Spleen (tissue), 11 donors: ENCODE data around the gene SORBS1. TPM values are rescaled to one million over a fixed set of nuclear protein-coding genes. Genes with fewer than 3 reads are reported as not detected.

Experiments used
- DNase-seq: peaks from one replicate; pipeline ENCODE4 v3.0.0-alpha.2; 2020
- H3K27ac ChIP-seq, 8 donors: fragments of 200-600 bp; sonication (generic) in 7 of 8; 1 replicate in 4 of 8; 2 replicates in 4 of 8; pipeline versions ENCODE4 v1.5.0 to v1.8.0; 2016 to 2021; ENCODE audit warnings: inconsistent platforms in 4 of 8, mild to moderate bottlenecking in 4 of 8, moderate library complexity in 1 of 8
- H3K27me3 ChIP-seq, 7 donors: fragments of 200-600 bp; sonication (generic) in 6 of 7; replicated peaks in 1 of 7; 1 replicate in 4 of 7; 2 replicates in 3 of 7; pipeline versions ENCODE4 v1.5.0 to v1.8.0; 2016 to 2021; ENCODE audit warnings: inconsistent platforms in 3 of 7, mild to moderate bottlenecking in 1 of 7
- H3K36me3 ChIP-seq, 6 donors: fragments of 200-600 bp; sonication (generic) in 5 of 6; 1 replicate in 4 of 6; 2 replicates in 2 of 6; pipeline versions ENCODE4 v1.5.0 to v1.8.0; 2016 to 2021; ENCODE audit warnings: inconsistent platforms in 2 of 6
- H3K4me1 ChIP-seq, 6 donors: fragments of 200-600 bp; sonication (generic) in 5 of 6; 1 replicate in 3 of 6; 2 replicates in 3 of 6; pipeline versions ENCODE4 v1.5.0 to v1.8.0; 2016 to 2021; ENCODE audit warnings: inconsistent platforms in 3 of 6
- H3K4me3 ChIP-seq, 8 donors: fragments of 200-600 bp; sonication (generic) in 7 of 8; 1 replicate in 4 of 8; 2 replicates in 4 of 8; pipeline versions ENCODE4 v1.5.0 to v1.8.0; 2016 to 2021; ENCODE audit warnings: inconsistent platforms in 4 of 8, mild to moderate bottlenecking in 4 of 8, moderate library complexity in 2 of 8
- H3K9me3 ChIP-seq, 8 donors: fragments of 200-600 bp; sonication (generic) in 7 of 8; 1 replicate in 4 of 8; 2 replicates in 4 of 8; pipeline versions ENCODE4 v1.5.0 to v1.8.0; 2016 to 2021; ENCODE audit warnings: inconsistent platforms in 4 of 8
- CTCF ChIP-seq, 11 experiments: fragments of 200-600 bp in 7 of 11; fragments of 450-650 bp in 4 of 11; sonication (generic) in 4 of 11; IDR thresholded peaks in 8 of 11; conservative IDR thresholded peaks in 3 of 11; 1 replicate in 7 of 11; 2 replicates in 4 of 11; pipeline versions ENCODE4 v1.4.0 to v1.8.0; 2016 to 2021; ENCODE audit warnings: antibody characterized with exemption in 11 of 11, inconsistent platforms in 4 of 11, mild to moderate bottlenecking in 1 of 11
- POLR2A ChIP-seq, 3 donors: fragments of 450-650 bp; IDR thresholded peaks; one replicate each; pipeline ENCODE4 v1.5.1; 2017; ENCODE audit warnings: antibody characterized with exemption in 3 of 3, mild to moderate bottlenecking in 1 of 3
- POLR2AphosphoS5 ChIP-seq, 3 donors: sonication (generic); formaldehyde crosslinking; IDR thresholded peaks; one replicate each; pipeline ENCODE4 v1.5.1; 2017; ENCODE audit warnings: antibody characterized with exemption in 3 of 3
- WGBS, 5 donors: extraction: QIAGEN DNeasy Blood & Tissue Kit in 3 of 5; methylation state at CpG; one replicate each; pipeline versions ENCODE4 v1.1.5 to v1.1.7; 2013 to 2018; 5-methylcytosine and 5-hydroxymethylcytosine counted together
- intact Hi-C: fragments of 100-400 bp; cut with DNase I; formaldehyde crosslinking; loops from one replicate; pipeline ENCODE4 v1.15.0; 2023; ENCODE audit warnings: low total_unique reads
- polyA plus RNA-seq, 3 donors: library from polyadenylated mRNA; stranded (reverse); fragments of 200-250 nt; gene quantifications; one replicate each; pipeline ENCODE4 v1.2.1, GENCODE V29; 2013
- total RNA-seq, 7 donors: library from RNA; depleted of rRNA in 3 of 7; stranded (reverse); fragments of >200 nt in 3 of 7; fragmentation: NEBNext Ultra II Directional in 4 of 7; extraction: Animal tissue kit (Norgen Biotek cat#: 25700) in 4 of 7; gene quantifications; one replicate each; pipeline versions ENCODE4 v1.1.0 to v1.2.1, GENCODE V29; 2016 to 2021
- donor health status: healthy with polysubstance abuse.
- donor health status: DM: no; HTN: no; CAD: no; lungs with moderate emphysema.
- donor health status: DM: no; HTN: no; CAD: no.
- donor health status: Bipolar disorder and iron deficiency.
- donor health status: healthy.
- donor health status: DM: no; HTN: no; CAD: no.
- donor health status: DM: yes; HTN: yes; CAD: no.

SORBS1 gene
- total and polyA plus RNA-seq, 10 donors: 2.8 to 30.8 (median 18.1) TPM

GRCh38 chr10:95493862-95494261, 67.3 kb downstream of the SORBS1 start:
- Histone ChIP-seq H3K27me3 (no peaks in the 10 kb centered on the region), H3K9me3 (no peaks in the 10 kb centered on the region), H3K4me1 (no peaks in the 10 kb centered on the region), H3K36me3 (no peaks in the 10 kb centered on the region), H3K4me3 (no peak overlapping the region), H3K27ac (no peak overlapping the region)
- intact Hi-C loops: no loop called here
- no peak for TF ChIP-seq CTCF (IDR thresholded peaks at IDR 0.05 in 8 of 11, conservative IDR thresholded peaks at IDR 0.05 in 3 of 11)
- TF ChIP-seq POLR2A (IDR thresholded peaks at IDR 0.05): no peak
- no peak for TF ChIP-seq POLR2AphosphoS5 (IDR thresholded peaks at IDR 0.05)
- WGBS, 5 donors: 83 to 93% (median 91%) methylated on average over 2 of the region's 2 CpGs
- no peak for DNase-seq

GRCh38 chr10:95487994-95488393, 73.2 kb downstream of the SORBS1 start:
- H3K27me3 ChIP-seq: no peaks in the 10 kb centered on the region
- H3K27ac ChIP-seq: no peak overlapping the region
- H3K36me3 ChIP-seq: no peaks in the 10 kb centered on the region
- TF ChIP-seq CTCF (IDR thresholded peaks at IDR 0.05 in 8 of 11, conservative IDR thresholded peaks at IDR 0.05 in 3 of 11): no peak
- TF ChIP-seq POLR2A (IDR thresholded peaks at IDR 0.05): no peak
- no peak for TF ChIP-seq POLR2AphosphoS5 (IDR thresholded peaks at IDR 0.05)
- no peak overlapping the region for H3K4me3 ChIP-seq
- intact Hi-C loops: no loop called here
- peaks cover 0 to 3% (median 0%) of the 10 kb centered on the region in 6 donors for H3K4me1 ChIP-seq
- DNase-seq: no peak
- H3K9me3 ChIP-seq: no peaks in the 10 kb centered on the region

GRCh38 chr10:95485056-95485844, 75.9 kb downstream of the SORBS1 start:
- intact Hi-C loops: no loop called here
- no peak overlapping the region for H3K27ac ChIP-seq

GRCh38 chr10:95482501-95483233, 78.5 kb downstream of the SORBS1 start:
- Histone ChIP-seq H3K9me3 (no peaks in the 10 kb centered on the region), H3K4me1 (peaks cover 0 to 19% (median 4%) of the 10 kb centered on the region in 6 donors), H3K36me3 (no peaks in the 10 kb centered on the region), H3K4me3 (no peak overlapping the region), H3K27me3 (no peaks in the 10 kb centered on the region), H3K27ac (no peak overlapping the region)
- intact Hi-C loops: no loop called here
- WGBS, 5 donors: 87 to 99% (median 92%) methylated on average over 7 of the region's 7 CpGs
- TF ChIP-seq POLR2A (IDR thresholded peaks at IDR 0.05): no peak
- TF ChIP-seq CTCF (IDR thresholded peaks at IDR 0.05 in 8 of 11, conservative IDR thresholded peaks at IDR 0.05 in 3 of 11): no peak
- TF ChIP-seq POLR2AphosphoS5 (IDR thresholded peaks at IDR 0.05): no peak
- DNase-seq: no peak

More at GRCh38 chr10:95485056-95485844, 75.9 kb downstream of the SORBS1 start:
- H3K4me3 ChIP-seq: no peak overlapping the region
- no peak for DNase-seq
- no peaks in the 10 kb centered on the region for H3K36me3 ChIP-seq
- 81 to 92% (median 86%) methylated on average over 4 of the region's 4 CpGs for WGBS, 5 donors
- no peak for TF ChIP-seq POLR2AphosphoS5 (IDR thresholded peaks at IDR 0.05)
- peaks cover 0 to 8% (median 2%) of the 10 kb centered on the region in 6 donors for H3K4me1 ChIP-seq
- no peaks in the 10 kb centered on the region for H3K27me3 ChIP-seq
- H3K9me3 ChIP-seq: no peaks in the 10 kb centered on the region
